ENCODE results near the gene GCSAM.

- no peak for TF ChIP-seq CTCF (IDR thresholded peaks at IDR 0.05; ENCODE audit: borderline replicate concordance, extremely low read depth, low read length, poor library complexity, severe bottlenecking)
- no peak for TF ChIP-seq EZH2 (IDR thresholded peaks at IDR 0.05; ENCODE audit: borderline replicate concordance, low read depth, low read length, severe bottlenecking)
These were observed 8.0 kb downstream of the GCSAM start for GRCh38 chr3:112124907-112125607.
